ENCODE results near the gene PYGL.

DNA sequence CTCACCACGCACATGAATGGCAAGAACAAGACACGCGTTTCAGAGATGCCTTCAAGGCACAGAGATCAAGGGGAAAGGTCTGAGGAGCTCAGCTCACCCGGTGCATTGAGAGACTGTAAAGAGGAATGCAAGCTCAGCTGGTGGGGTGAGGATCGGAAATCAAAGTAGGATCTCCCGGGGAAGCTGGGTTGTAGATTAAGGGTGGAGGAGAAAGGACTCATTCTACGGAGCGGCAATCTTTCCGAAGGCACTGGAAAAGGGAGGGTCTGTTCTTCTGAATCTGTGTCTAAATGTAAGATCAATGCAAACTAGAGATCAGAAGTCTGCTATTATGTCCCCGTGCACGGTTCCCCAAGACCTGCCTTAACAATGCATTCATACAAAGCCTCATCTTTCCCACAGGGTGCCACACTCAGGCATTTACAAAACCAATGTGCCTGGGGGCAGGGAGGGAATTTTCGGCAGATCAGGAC, 41.6 kb upstream of the PYGL start:
- TF ChIP-seq POLR2A (IDR thresholded peaks at IDR 0.05; ENCODE audit: low read depth, low read length) (no peak), POLR2AphosphoS5 (IDR thresholded peaks at IDR 0.05; ENCODE audit: low read depth, low read length) (no peak), TAF1 (IDR thresholded peaks at IDR 0.05; ENCODE audit: borderline replicate concordance, low read depth, low read length) (no peak)

Data from GM12892 (cell line).